Left lung (tissue), 14 donors: ENCODE measurements around the gene MYLK. TPM values are rescaled to one million over a fixed set of nuclear protein-coding genes. Genes with fewer than 3 reads are reported as not detected.

Experiments
- ATAC-seq: fragments of 200-7000 bp; cut with Tn5 transposase; one replicate; pipeline ENCODE4 v1.9.1; 2020; ENCODE audit warnings: moderate library complexity
- DNase-seq, 4 donors: peaks; one replicate each; pipeline ENCODE4 v3.0.0-alpha.2; 2013 to 2020
- H3K27ac ChIP-seq, 2 donors: fragments of 200-600 bp; sonication (generic) in 1 of 2; one replicate each; pipeline versions ENCODE4 v1.5.0 to v1.8.0; 2020 to 2021
- H3K27me3 ChIP-seq, 2 donors: fragments of 200-600 bp; sonication (generic) in 1 of 2; one replicate each; pipeline versions ENCODE4 v1.5.0 to v1.8.0; 2020 to 2021
- H3K36me3 ChIP-seq, 2 donors: fragments of 200-600 bp; sonication (generic) in 1 of 2; one replicate each; pipeline versions ENCODE4 v1.5.0 to v1.8.0; 2020 to 2021
- H3K4me1 ChIP-seq, 2 donors: fragments of 200-600 bp; one replicate each; pipeline ENCODE4 v1.8.0; 2021
- H3K4me3 ChIP-seq, 2 donors: fragments of 200-600 bp; sonication (generic) in 1 of 2; one replicate each; pipeline versions ENCODE4 v1.5.0 to v1.8.0; 2020 to 2021; ENCODE audit warnings: mild to moderate bottlenecking in 1 of 2
- H3K9me3 ChIP-seq, 2 donors: fragments of 200-600 bp; sonication (generic) in 1 of 2; one replicate each; pipeline versions ENCODE4 v1.5.0 to v1.8.0; 2020 to 2021
- CTCF ChIP-seq, 2 donors: fragments of 200-600 bp; sonication (generic) in 1 of 2; IDR thresholded peaks; one replicate each; pipeline versions ENCODE4 v1.5.0 to v1.8.0; 2021; ENCODE audit warnings: antibody characterized with exemption in 2 of 2
- intact Hi-C, 2 donors: fragments of 100-400 bp; cut with DNase I; formaldehyde crosslinking; loops; one replicate each; pipeline versions ENCODE4 v1.11.2 to v1.14.2; 2022
- long read RNA-seq, 12 donors: library from polyadenylated mRNA in 2 of 12; unstranded in 2 of 12; transcript quantifications; one replicate each; pipeline ENCODE4 v2.0.0 and lab custom pipeline, GENCODE V29; 2019 to 2026
- polyA plus RNA-seq, 6 donors: library from polyadenylated mRNA; unstranded; fragments of 120-200 nt; gene quantifications; one replicate each; pipeline ENCODE4 v1.2.1, GENCODE V29; 2013; ENCODE audit not compliant: insufficient read length in 6 of 6
- total RNA-seq, 2 donors: library from RNA; stranded (reverse); fragmentation: NEBNext Ultra II Directional; extraction: Animal tissue kit (Norgen Biotek cat#: 25700); gene quantifications; one replicate each; pipeline ENCODE4 v1.2.1, GENCODE V29; 2021
- donor health status: DM: no; HTN: yes; CAD: no.
- donor health status: DM: no; HTN: no; CAD: no.

The MYLK gene
- total RNA-seq (100 to 1,000 TPM; 155 to 175 TPM), polyA plus RNA-seq (100 to 1,000 TPM; 397 to 468 (median 420) TPM)
- long read RNA-seq, donor 1, full-length matches to known transcripts: 119 of 326 reads
- long read RNA-seq, donor 1, partial matches to known transcripts: 207 of 326 reads
- long read RNA-seq, donor 1, other reads (novel, unspliced or antisense): 0 of 326 reads
- long read RNA-seq, donor 2, full-length matches to known transcripts: 64 of 331 reads
- long read RNA-seq, donor 2, partial matches to known transcripts: 267 of 331 reads
- long read RNA-seq, donor 2, other reads (novel, unspliced or antisense): 0 of 331 reads
- long read RNA-seq, donor 3, full-length matches to known transcripts: 38 of 60 reads
- long read RNA-seq, donor 3, partial matches to known transcripts: 22 of 60 reads
- long read RNA-seq, donor 3, other reads (novel, unspliced or antisense): 0 of 60 reads
- long read RNA-seq, donor 4, full-length matches to known transcripts: 47 of 76 reads
- long read RNA-seq, donor 4, partial matches to known transcripts: 15 of 76 reads
- long read RNA-seq, donor 4, other reads (novel, unspliced or antisense): 14 of 76 reads
- long read RNA-seq, donor 5, full-length matches to known transcripts: 40 of 221 reads
- long read RNA-seq, donor 5, partial matches to known transcripts: 181 of 221 reads
- long read RNA-seq, donor 5, other reads (novel, unspliced or antisense): 0 of 221 reads
- long read RNA-seq, donor 6, full-length matches to known transcripts: 22 of 73 reads
- long read RNA-seq, donor 6, partial matches to known transcripts: 51 of 73 reads
- long read RNA-seq, donor 6, other reads (novel, unspliced or antisense): 0 of 73 reads
- long read RNA-seq, donor 7, full-length matches to known transcripts: 14 of 44 reads
- long read RNA-seq, donor 7, partial matches to known transcripts: 30 of 44 reads
- long read RNA-seq, donor 7, other reads (novel, unspliced or antisense): 0 of 44 reads
- long read RNA-seq, donor 8, full-length matches to known transcripts: 21 of 76 reads
- long read RNA-seq, donor 8, partial matches to known transcripts: 55 of 76 reads
- long read RNA-seq, donor 8, other reads (novel, unspliced or antisense): 0 of 76 reads
- long read RNA-seq, donor 9, full-length matches to known transcripts: 1 of 1 reads
- long read RNA-seq, donor 9, partial matches to known transcripts: 0 of 1 reads
- long read RNA-seq, donor 9, other reads (novel, unspliced or antisense): 0 of 1 reads
- long read RNA-seq, donor 10, full-length matches to known transcripts: 50 of 64 reads
- long read RNA-seq, donor 10, partial matches to known transcripts: 11 of 64 reads
- long read RNA-seq, donor 10, other reads (novel, unspliced or antisense): 3 of 64 reads
- long read RNA-seq, donor 11, full-length matches to known transcripts: 7 of 7 reads
- long read RNA-seq, donor 11, partial matches to known transcripts: 0 of 7 reads
- long read RNA-seq, donor 11, other reads (novel, unspliced or antisense): 0 of 7 reads
- long read RNA-seq, donor 12, full-length matches to known transcripts: 58 of 130 reads
- long read RNA-seq, donor 12, partial matches to known transcripts: 72 of 130 reads
- long read RNA-seq, donor 12, other reads (novel, unspliced or antisense): 0 of 130 reads

- no peaks in the 10 kb centered on the region for H3K36me3 ChIP-seq
- intact Hi-C loops: no loop called here
- no peaks in the 10 kb centered on the region for H3K9me3 ChIP-seq
- peak; percentile 77 to 92 (median 84) for DNase-seq
- ATAC-seq: peak; percentile 95
- H3K4me3 ChIP-seq: peak within 1 kb of the TSS; percentile 37 to 38
- H3K27ac ChIP-seq: no peak within 1 kb of the TSS
- TF ChIP-seq CTCF (IDR thresholded peaks at IDR 0.05): no peak
- H3K4me1 ChIP-seq: peaks cover 5 to 15% of the 10 kb centered on the region in 2 donors
- H3K27me3 ChIP-seq: peaks cover 4 to 53% of the 10 kb centered on the region in 2 donors
Observed at GRCh38 chr3:123884203-123884831, at the start of gene MYLK. Gene MYLK (minus strand): TSS chr3:123884332. CDS start chr3:123793841, 90,491 bp downstream.

GRCh38 chr3:123930445-123930844 is 46.3 kb upstream of the MYLK start:
- H3K27ac ChIP-seq: no peak overlapping the region
- no peak for TF ChIP-seq CTCF (IDR thresholded peaks at IDR 0.05)
- ATAC-seq (no peak), DNase-seq (no peak)
- no peaks in the 10 kb centered on the region for H3K9me3 ChIP-seq
- no peaks in the 10 kb centered on the region for H3K27me3 ChIP-seq
- no peak overlapping the region for H3K4me3 ChIP-seq
- peaks cover 0 to 60% of the 10 kb centered on the region in 2 donors for H3K36me3 ChIP-seq
- no peaks in the 10 kb centered on the region for H3K4me1 ChIP-seq
- intact Hi-C loops: no loop called here

GRCh38 chr3:123929325-123929724 is 45.2 kb upstream of the MYLK start:
- Histone ChIP-seq H3K36me3 (peaks cover 0 to 61% of the 10 kb centered on the region in 2 donors), H3K27ac (no peak overlapping the region), H3K4me3 (no peak overlapping the region), H3K27me3 (no peaks in the 10 kb centered on the region), H3K9me3 (peaks cover 0 to 3% of the 10 kb centered on the region in 2 donors), H3K4me1 (no peaks in the 10 kb centered on the region)
- DNase-seq (peak in 1 of 4 donors; percentile 32), ATAC-seq (no peak)
- no peak for TF ChIP-seq CTCF (IDR thresholded peaks at IDR 0.05)
- intact Hi-C loops: no loop called here

GRCh38 chr3:123926396-123926795 is 42.3 kb upstream of the MYLK start:
- intact Hi-C loops: no loop called here
- H3K27me3 ChIP-seq: no peaks in the 10 kb centered on the region
- H3K4me1 ChIP-seq: no peaks in the 10 kb centered on the region
- no peak overlapping the region for H3K27ac ChIP-seq
- no peak overlapping the region for H3K4me3 ChIP-seq
- peaks cover 0 to 18% of the 10 kb centered on the region in 2 donors for H3K9me3 ChIP-seq
- ATAC-seq (no peak), DNase-seq (no peak)
- H3K36me3 ChIP-seq: peaks cover 0 to 55% of the 10 kb centered on the region in 2 donors
- TF ChIP-seq CTCF (IDR thresholded peaks at IDR 0.05): no peak
